K562 (cell line): ENCODE measurements around the gene RRP9. TPM values are rescaled to one million over a fixed set of nuclear protein-coding genes. Genes with fewer than 3 reads are reported as not detected.

Source experiments
- ATAC-seq: fragments of 200-7000 bp; cut with Tn5 transposase; 3 replicates; pipeline ENCODE4 v1.9.1; 2020; ENCODE audit warnings: moderate library complexity
- BruUV-seq: library from RNA; stranded (reverse); fragments of 400-500 nt; replicated peaks from 2 replicates; lab custom pipeline; 2021; lab: Mats Ljungman, UMichigan
- CTCF ChIA-PET: fragments of 300-600 bp; formaldehyde crosslinking; extraction: SDS; loops from one replicate; lab custom pipeline; 2021; ENCODE audit warnings: low intra/inter-chr PET ratio; lab: Yijun Ruan, JAX
- POLR2A ChIA-PET: fragments of 300-600, 350-650 bp; sonication (Branson Sonifier 250); formaldehyde crosslinking; extraction: SDS; loops from one replicate; lab custom pipeline; 2021; ENCODE audit warnings: antibody characterized with exemption, inconsistent platforms; lab: Yijun Ruan, JAX
- DNase-seq, 4 experiments: peaks; one replicate each; pipeline versions ENCODE4 v3.0.0 to v3.0.0-alpha.2; 2011 to 2018; ENCODE audit warnings: low spot score in 3 of 4, mixed read lengths in 3 of 4; ENCODE audit errors: extremely low read depth in 1 of 4
- FAIRE-seq: peaks from 2 replicates; lab custom pipeline; 2011; peaks lifted over from hg19 to GRCh38; lab: Jason Lieb, UNC
- H2AFZ ChIP-seq: 2 replicates; pipeline ENCODE4 v1.6.0; 2011; ENCODE audit warnings: low read depth, low read length, control low read depth, inconsistent platforms
- H3K27ac ChIP-seq: fragments of 200-600 bp; 3 replicates; pipeline ENCODE4 v1.8.0; 2011; ENCODE audit warnings: low read depth, mild to moderate bottlenecking, control low read depth, inconsistent platforms, low read length, moderate library complexity, mixed read lengths; ENCODE audit errors: extremely low read depth
- H3K27me3 ChIP-seq, 2 experiments: fragments of 300-600 bp in 1 of 2; 2 replicates in 1 of 2; 3 replicates in 1 of 2; pipeline versions ENCODE4 v1.6.0 to v1.8.0; 2011; ENCODE audit warnings: inconsistent platforms in 2 of 2, low read length in 2 of 2, mild to moderate bottlenecking in 1 of 2, mixed read lengths in 1 of 2, moderate library complexity in 1 of 2; ENCODE audit not compliant: control insufficient read depth in 2 of 2, insufficient read depth in 2 of 2
- H3K36me3 ChIP-seq: fragments of 300-600 bp; 3 replicates; pipeline ENCODE4 v1.8.0; 2011; ENCODE audit warnings: mild to moderate bottlenecking, low read length, inconsistent platforms; ENCODE audit not compliant: control insufficient read depth, insufficient read depth
- H3K4me1 ChIP-seq, 2 experiments: fragments of 200-600 bp in 1 of 2; replicated peaks in 1 of 2; 2 replicates in 1 of 2; 3 replicates in 1 of 2; pipeline versions ENCODE4 v1.5.1 to v1.8.0; 2011; ENCODE audit warnings: inconsistent platforms in 2 of 2, low read length in 2 of 2, mild to moderate bottlenecking in 1 of 2, mixed read lengths in 1 of 2, moderate library complexity in 1 of 2; ENCODE audit not compliant: control insufficient read depth in 2 of 2, insufficient read depth in 2 of 2
- H3K4me2 ChIP-seq: 2 replicates; pipeline ENCODE4 v1.6.1; 2011; ENCODE audit warnings: low read length, control low read depth, inconsistent platforms, mixed read lengths; ENCODE audit not compliant: insufficient read depth
- H3K4me3 ChIP-seq: fragments of 200-600 bp; sonication (generic), shearing (Covaris generic); 2 replicates; pipeline ENCODE4 v1.5.1; 2016; ENCODE audit warnings: control low read depth, inconsistent platforms
- H3K79me2 ChIP-seq: fragments of 200-600 bp; 3 replicates; pipeline ENCODE4 v1.8.0; 2011; ENCODE audit warnings: low read length, inconsistent platforms; ENCODE audit not compliant: control insufficient read depth, insufficient read depth
- H3K9ac ChIP-seq, 2 experiments: 2 replicates each; pipeline versions ENCODE4 v1.6.0 to v1.6.1; 2011; ENCODE audit warnings: low read depth in 2 of 2, low read length in 2 of 2, control low read depth in 1 of 2, inconsistent platforms in 1 of 2, mild to moderate bottlenecking in 1 of 2, mixed read lengths in 1 of 2; ENCODE audit not compliant: insufficient read depth in 1 of 2
- H3K9me1 ChIP-seq: one replicate; pipeline ENCODE4 v1.6.0; 2011; ENCODE audit warnings: inconsistent platforms, mild to moderate bottlenecking, low read length, moderate library complexity; ENCODE audit not compliant: control insufficient read depth, insufficient read depth
- H3K9me3 ChIP-seq: replicated peaks from 2 replicates; pipeline ENCODE4 v1.5.1; 2011; ENCODE audit warnings: low read depth, low read length, inconsistent platforms; ENCODE audit not compliant: control insufficient read depth, insufficient read depth
- H4K20me1 ChIP-seq: replicated peaks from 2 replicates; pipeline ENCODE4 v1.6.1; 2011; ENCODE audit warnings: low read length, inconsistent platforms, mixed read lengths; ENCODE audit not compliant: control insufficient read depth, insufficient read depth
- CBFA2T2 ChIP-seq: fragments of 450-650 bp; conservative IDR thresholded peaks from 2 replicates; pipeline ENCODE4 v1.6.1; 2017; ENCODE audit warnings: mild to moderate bottlenecking
- CBFA2T3 ChIP-seq: fragments of 450-650 bp; IDR thresholded peaks from 2 replicates; pipeline ENCODE4 v1.6.1; 2017
- EGR1 ChIP-seq: fragments of 450-650 bp; conservative IDR thresholded peaks from 2 replicates; pipeline ENCODE4 v1.6.1; 2017; ENCODE audit warnings: mild to moderate bottlenecking
- MYNN ChIP-seq, 2 experiments: sonication (generic); formaldehyde crosslinking in 1 of 2; IDR thresholded peaks; 2 replicates each; pipeline versions ENCODE4 v1.5.0 to v1.6.1; 2016 to 2020; ENCODE audit warnings: antibody characterized with exemption in 1 of 2, missing genetic modification reagents in 1 of 2
- POLR2A ChIP-seq: fragments of 450-650 bp; conservative IDR thresholded peaks from 2 replicates; pipeline ENCODE4 v1.6.1; 2016
- TAL1 ChIP-seq: fragments of 450-650 bp; IDR thresholded peaks from 2 replicates; pipeline ENCODE4 v1.6.1; 2016; ENCODE audit warnings: mild to moderate bottlenecking
- ZNF436 ChIP-seq: fragments of 250-450, 450-650 bp; sonication (Bioruptor Pico); formaldehyde crosslinking; IDR thresholded peaks from 2 replicates; pipeline ENCODE4 v1.7.0; 2020; ENCODE audit warnings: mild to moderate bottlenecking
- WGBS: fragments of 100-300 bp; shearing (Covaris generic); methylation state at CpG from one replicate; pipeline ENCODE4 v1.1.6; 2016; ENCODE audit warnings: low coverage, mixed read lengths; ENCODE audit not compliant: insufficient coverage; ENCODE audit errors: missing lambda C conversion rate; 5-methylcytosine and 5-hydroxymethylcytosine counted together
- in situ Hi-C: fragments of 300-500 bp; cut with MboI; formaldehyde crosslinking; loops from 4 replicates; pipeline ENCODE4 v1.15.0; 2018; ENCODE audit warnings: inconsistent platforms, mixed read lengths
- intact Hi-C: fragments of 100-400 bp; cut with micrococcal nuclease; formaldehyde crosslinking; loops from 2 replicates; pipeline ENCODE4 v1.14.2; 2022
- polyA plus RNA-seq, 8 experiments: library from polyadenylated mRNA; depleted of rRNA in 4 of 8; stranded (reverse) in 5 of 8; unstranded in 3 of 8; fragments of >200 nt; fragmentation: Nextera tagmentation in 2 of 8; fragmentation: Illumina TruSeq in 1 of 8; extraction: Ambion mirVana in 2 of 8; extraction: Trizol in 1 of 8; gene quantifications; 2 replicates each; pipeline versions ENCODE4 v1.2.1 to v1.2.3, GENCODE V29; 2011 to 2014; ENCODE audit warnings: inconsistent platforms in 1 of 8, missing spikeins in 1 of 8
- total RNA-seq, 7 experiments: library from RNA; depleted of rRNA in 6 of 7; stranded (reverse); fragments of >200 nt in 6 of 7; fragmentation: Illumina TruSeq in 2 of 7; extraction: Trizol in 2 of 7; gene quantifications; 2 replicates each; pipeline versions ENCODE4 v1.2.1 to v1.2.3, GENCODE V29; 2011 to 2021; ENCODE audit warnings: low replicate concordance in 1 of 7
- TF ChIP-seq, protein P1 (sequence below), 3 experiments: fragments of 200-800 bp in 1 of 3; sonication (Bioruptor generic) in 1 of 3; sonication (generic) in 1 of 3; formaldehyde crosslinking in 1 of 3; IDR thresholded peaks; 2 replicates each; pipeline versions ENCODE4 v1.6.1 to v1.8.0; 2016 to 2022; ENCODE audit warnings: mild to moderate bottlenecking in 2 of 3, missing compliant biosample characterization in 2 of 3, missing genetic modification characterization in 2 of 3, missing genetic modification reagents in 1 of 3

Gene RRP9
- total and polyA plus RNA-seq, 9 of the 15 experiments (the other 6 are each of a cell fraction or from before 2014, with no cell fraction given): 5.2 to 67.0 (median 45.9) TPM

DNA sequence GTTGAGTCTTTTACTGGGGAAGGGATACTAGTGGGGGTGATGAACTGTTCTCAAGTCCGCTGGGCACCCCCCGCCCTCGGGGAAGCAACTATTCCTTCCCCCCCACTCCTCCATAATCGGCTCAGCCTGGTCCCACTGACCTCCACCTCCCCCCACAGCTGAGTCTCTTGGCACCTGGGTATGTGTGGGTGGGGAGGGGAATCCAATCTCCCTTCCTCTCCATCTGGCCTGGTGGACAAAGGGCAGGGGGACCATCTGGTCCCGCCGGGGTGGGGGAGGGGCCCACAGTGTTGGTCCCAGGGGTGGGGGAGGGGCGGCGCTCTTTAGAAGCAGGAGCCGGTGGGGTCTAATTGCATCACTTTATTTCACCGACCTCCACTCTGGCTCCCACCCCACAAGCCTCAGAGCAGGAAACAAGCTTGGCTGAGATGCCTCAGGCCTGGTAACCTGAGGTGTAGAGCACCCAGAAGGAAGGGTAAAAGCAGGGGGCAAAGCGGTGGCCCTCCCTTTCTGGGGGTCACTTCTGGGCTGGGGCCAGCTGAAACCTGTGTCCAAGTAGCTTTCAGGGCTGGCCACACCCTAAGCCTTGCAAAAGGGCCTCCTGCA, 26.6 kb upstream of the RRP9 start:
- ChIA-PET CTCF (no interaction called here), POLR2A (interaction anchor here (0.5 to 1.4 kb wide), 3 partner anchors 9 to 14 kb away, joined by 3 to 5 read pairs (median 3); no protein-coding TSS in a partner anchor)
- Histone ChIP-seq H3K36me3 (peaks cover 38% of the 10 kb centered on the region; the same call in 1 of the 3 replicates), H3K4me1 (peaks cover 2 to 58% of the 10 kb centered on the region in 2 experiments; a peak in 4 of 5 replicates), H3K9me1 (peaks cover 3% of the 10 kb centered on the region), H3K9me3 (no peaks in the 10 kb centered on the region), H3K79me2 (peaks cover 24% of the 10 kb centered on the region), H3K27ac (peak overlapping the region; percentile 71), H3K9ac (peak overlapping the region; percentile 43 to 91), H4K20me1 (0 out of 2 replicates have a peak, but pooled peaks cover 4% of the 10 kb centered on the region), H3K27me3 (no peaks in the 10 kb centered on the region), H3K4me3 (peak overlapping the region; percentile 59), H3K4me2 (peak overlapping the region; percentile 63), H2AFZ (no peak overlapping the region)
- FAIRE-seq (no peak), DNase-seq (peak in 2 of 4 experiments; percentile 29 to 33), ATAC-seq (peak; percentile 40)
- BruUV-seq: no TSS peak
- TF ChIP-seq CBFA2T3: 0 out of 2 replicates have a peak, but pooled peaks have one; percentile 15
- no peak for TF ChIP-seq TAL1
- 0 out of 2 replicates have a peak, but pooled peaks have one; percentile 20 for TF ChIP-seq EGR1
- peak; percentile 14; the same call in 1 of the 2 replicates for TF ChIP-seq MYNN (IDR thresholded peaks at IDR 0.05)
- no peak for TF ChIP-seq MYNN (CRISPR knock-in tag; IDR thresholded peaks at IDR 0.05)
- TF ChIP-seq ZNF436 (CRISPR knock-in tag): no peak
- TF ChIP-seq, protein P1, sequence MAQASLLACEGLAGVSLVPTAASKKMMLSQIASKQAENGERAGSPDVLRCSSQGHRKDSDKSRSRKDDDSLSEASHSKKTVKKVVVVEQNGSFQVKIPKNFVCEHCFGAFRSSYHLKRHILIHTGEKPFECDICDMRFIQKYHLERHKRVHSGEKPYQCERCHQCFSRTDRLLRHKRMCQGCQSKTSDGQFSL (CRISPR knock-in tag; IDR thresholded peaks at IDR 0.05): peak; percentile 70
- TF ChIP-seq, protein P1 (tag; IDR thresholded peaks at IDR 0.05): peak in 1 of 2 experiments; percentile 16; a peak in 1 of 4 replicates
- peak; percentile 48; the same call in 1 of the 2 replicates for TF ChIP-seq POLR2A
- TF ChIP-seq CBFA2T2: 0 out of 2 replicates have a peak, but pooled peaks have one; percentile 23
- WGBS: 0% methylated on average over 1 of the region's 11 CpGs
- intact Hi-C loops (no loop called here), in situ Hi-C loops (no loop called here)
